NB4 (cell line): ENCODE results near the gene TCF4.

Source experiments
- POLR2A ChIP-seq: IDR thresholded peaks from 2 replicates; pipeline ENCODE4 v1.6.1; 2011; ENCODE audit warnings: mild to moderate bottlenecking; ENCODE audit not compliant: insufficient read length; ENCODE audit errors: extremely low read depth
- TF ChIP-seq, protein P1 (sequence below): IDR thresholded peaks from one replicate; pipeline ENCODE4 v1.5.1; 2012; ENCODE audit warnings: low read depth, low read length

DNA sequence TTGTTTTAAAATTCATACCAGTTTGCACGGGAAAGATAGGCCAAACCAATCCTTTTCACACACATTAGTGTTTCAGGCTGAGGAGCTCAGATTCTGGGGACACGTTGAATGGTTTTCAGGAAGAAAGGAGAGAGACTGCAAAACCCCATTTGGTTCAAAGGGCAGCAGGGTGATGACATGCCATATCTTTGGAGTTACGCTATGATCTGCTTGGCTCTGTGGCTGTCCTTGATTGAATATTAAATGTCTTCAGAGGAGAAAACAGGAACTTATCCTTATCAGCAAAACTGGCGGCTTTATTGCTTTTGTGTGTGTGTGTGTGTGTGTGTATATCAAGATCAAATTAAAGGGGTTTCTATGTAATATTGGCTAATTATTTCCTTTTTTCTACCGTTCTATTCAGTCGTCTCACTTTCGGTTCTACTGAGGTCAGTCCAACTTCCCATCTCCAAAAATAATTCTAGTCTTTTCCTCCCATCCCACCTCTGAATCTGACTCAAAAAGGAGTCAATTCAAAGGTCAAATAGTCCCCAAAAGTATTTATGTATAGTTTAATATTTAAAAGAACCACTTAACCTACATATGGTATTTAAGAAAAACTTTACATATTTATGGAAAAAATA lies 335.8 kb downstream of the TCF4 start:
- TF ChIP-seq, protein P1, sequence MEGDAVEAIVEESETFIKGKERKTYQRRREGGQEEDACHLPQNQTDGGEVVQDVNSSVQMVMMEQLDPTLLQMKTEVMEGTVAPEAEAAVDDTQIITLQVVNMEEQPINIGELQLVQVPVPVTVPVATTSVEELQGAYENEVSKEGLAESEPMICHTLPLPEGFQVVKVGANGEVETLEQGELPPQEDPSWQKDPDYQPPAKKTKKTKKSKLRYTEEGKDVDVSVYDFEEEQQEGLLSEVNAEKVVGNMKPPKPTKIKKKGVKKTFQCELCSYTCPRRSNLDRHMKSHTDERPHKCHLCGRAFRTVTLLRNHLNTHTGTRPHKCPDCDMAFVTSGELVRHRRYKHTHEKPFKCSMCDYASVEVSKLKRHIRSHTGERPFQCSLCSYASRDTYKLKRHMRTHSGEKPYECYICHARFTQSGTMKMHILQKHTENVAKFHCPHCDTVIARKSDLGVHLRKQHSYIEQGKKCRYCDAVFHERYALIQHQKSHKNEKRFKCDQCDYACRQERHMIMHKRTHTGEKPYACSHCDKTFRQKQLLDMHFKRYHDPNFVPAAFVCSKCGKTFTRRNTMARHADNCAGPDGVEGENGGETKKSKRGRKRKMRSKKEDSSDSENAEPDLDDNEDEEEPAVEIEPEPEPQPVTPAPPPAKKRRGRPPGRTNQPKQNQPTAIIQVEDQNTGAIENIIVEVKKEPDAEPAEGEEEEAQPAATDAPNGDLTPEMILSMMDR = no peak
- no peak for TF ChIP-seq POLR2A
